Mesenchymal stem cell (in vitro differentiated cells and primary cell): ENCODE results near the gene NIBAN1.
"Not testable (repeated sequence)": the region's sequence is repeated elsewhere in the genome, so short reads cannot be mapped to it uniquely, and the experiment has no call there.

Experiments used
- DNase-seq: peaks from one replicate; pipeline ENCODE4 v3.0.0-alpha.2; 2013
- H2AFZ ChIP-seq: one replicate; pipeline ENCODE4 v1.6.1; 2013; ENCODE audit warnings: low read depth, mild to moderate bottlenecking, control low read depth, inconsistent platforms, low read length, moderate library complexity
- H2AK5ac ChIP-seq: 2 replicates; pipeline ENCODE4 v1.6.1; 2013; ENCODE audit warnings: low read length, moderate library complexity, mild to moderate bottlenecking, inconsistent platforms; ENCODE audit not compliant: severe bottlenecking
- H2BK120ac ChIP-seq: one replicate; pipeline ENCODE4 v1.6.1; 2013; ENCODE audit warnings: low read depth, mild to moderate bottlenecking, inconsistent platforms, low read length, moderate library complexity
- H2BK12ac ChIP-seq, 2 experiments: one replicate each; pipeline ENCODE4 v1.6.1; 2013; ENCODE audit warnings: inconsistent platforms in 2 of 2, low read length in 2 of 2, mild to moderate bottlenecking in 2 of 2, moderate library complexity in 2 of 2, control low read depth in 1 of 2
- H2BK15ac ChIP-seq: one replicate; pipeline ENCODE4 v1.6.1; 2013; ENCODE audit warnings: mild to moderate bottlenecking, low read depth, inconsistent platforms; ENCODE audit not compliant: poor library complexity, severe bottlenecking
- H2BK5ac ChIP-seq: 2 replicates; pipeline ENCODE4 v1.6.1; 2013; ENCODE audit warnings: low read depth, mild to moderate bottlenecking, low read length, control low read depth, inconsistent platforms; ENCODE audit not compliant: poor library complexity, severe bottlenecking
- H3K14ac ChIP-seq, 2 experiments: one replicate each; pipeline ENCODE4 v1.6.1; 2013; ENCODE audit warnings: inconsistent platforms in 2 of 2, low read length in 2 of 2, control low read depth in 1 of 2, mild to moderate bottlenecking in 1 of 2, moderate library complexity in 1 of 2
- H3K18ac ChIP-seq, 2 experiments: one replicate each; pipeline ENCODE4 v1.6.1; 2013; ENCODE audit warnings: inconsistent platforms in 2 of 2, low read length in 2 of 2, control low read depth in 1 of 2, low read depth in 1 of 2, mild to moderate bottlenecking in 1 of 2
- H3K23ac ChIP-seq, 2 experiments: one replicate each; pipeline ENCODE4 v1.6.1; 2013; ENCODE audit warnings: inconsistent platforms in 2 of 2, low read length in 2 of 2, mild to moderate bottlenecking in 2 of 2, moderate library complexity in 2 of 2, control low read depth in 1 of 2
- H3K27ac ChIP-seq: 2 replicates; pipeline ENCODE4 v1.5.1; 2013; ENCODE audit warnings: mild to moderate bottlenecking, moderate library complexity, low read length, control low read depth, inconsistent platforms; ENCODE audit not compliant: poor library complexity, severe bottlenecking
- H3K27me3 ChIP-seq, 2 experiments: 2 replicates each; pipeline versions ENCODE4 v1.6.1 to v1.7.0; 2013; ENCODE audit warnings: low read length in 2 of 2, mild to moderate bottlenecking in 2 of 2, moderate library complexity in 2 of 2, control low read depth in 1 of 2, inconsistent platforms in 1 of 2; ENCODE audit not compliant: control insufficient read depth in 1 of 2, insufficient read depth in 1 of 2
- H3K36me3 ChIP-seq, 2 experiments: 2 replicates each; pipeline versions ENCODE4 v1.6.1 to v1.7.0; 2013; ENCODE audit warnings: low read length in 2 of 2, control low read depth in 1 of 2, inconsistent platforms in 1 of 2, low read depth in 1 of 2, mild to moderate bottlenecking in 1 of 2; ENCODE audit not compliant: insufficient read depth in 2 of 2, control insufficient read depth in 1 of 2
- H3K4ac ChIP-seq, 2 experiments: one replicate each; pipeline ENCODE4 v1.6.1; 2013; ENCODE audit warnings: inconsistent platforms in 2 of 2, low read length in 2 of 2, mild to moderate bottlenecking in 2 of 2, moderate library complexity in 2 of 2, control low read depth in 1 of 2, low read depth in 1 of 2
- H3K4me1 ChIP-seq: 2 replicates; pipeline ENCODE4 v1.6.1; 2013; ENCODE audit warnings: low read depth, low read length, control low read depth; ENCODE audit not compliant: control insufficient read depth, insufficient read depth
- H3K4me2 ChIP-seq: 2 replicates; pipeline ENCODE4 v1.6.1; 2013; ENCODE audit warnings: low read length, mild to moderate bottlenecking, inconsistent platforms; ENCODE audit not compliant: poor library complexity, severe bottlenecking
- H3K4me3 ChIP-seq, 2 experiments: 2 replicates each; pipeline versions ENCODE4 v1.5.1 to v1.7.0; 2013; ENCODE audit warnings: low read length in 2 of 2, mild to moderate bottlenecking in 2 of 2, control low read depth in 1 of 2, low read depth in 1 of 2; ENCODE audit not compliant: insufficient read depth in 1 of 2
- H3K79me1 ChIP-seq: replicated peaks from 2 replicates; pipeline ENCODE4 v1.6.1; 2013; ENCODE audit warnings: mild to moderate bottlenecking, control low read depth, low read length, inconsistent platforms; ENCODE audit not compliant: poor library complexity, severe bottlenecking
- H3K9ac ChIP-seq: 2 replicates; pipeline ENCODE4 v1.7.0; 2013; ENCODE audit warnings: mild to moderate bottlenecking, low read length, moderate library complexity
- H3K9me3 ChIP-seq: 2 replicates; pipeline ENCODE4 v1.7.0; 2013; ENCODE audit warnings: mild to moderate bottlenecking, low read length; ENCODE audit not compliant: control insufficient read depth
- H4K8ac ChIP-seq: one replicate; pipeline ENCODE4 v1.6.1; 2013; ENCODE audit warnings: inconsistent platforms, mild to moderate bottlenecking, low read length, moderate library complexity
- H4K91ac ChIP-seq: one replicate; pipeline ENCODE4 v1.6.1; 2013; ENCODE audit warnings: mild to moderate bottlenecking, low read length, inconsistent platforms
- WGBS: methylation state at CpG from one replicate; pipeline ENCODE4 v1.1.7; 2013; ENCODE audit warnings: mixed read lengths; 5-methylcytosine and 5-hydroxymethylcytosine counted together

Gene NIBAN1

DNA sequence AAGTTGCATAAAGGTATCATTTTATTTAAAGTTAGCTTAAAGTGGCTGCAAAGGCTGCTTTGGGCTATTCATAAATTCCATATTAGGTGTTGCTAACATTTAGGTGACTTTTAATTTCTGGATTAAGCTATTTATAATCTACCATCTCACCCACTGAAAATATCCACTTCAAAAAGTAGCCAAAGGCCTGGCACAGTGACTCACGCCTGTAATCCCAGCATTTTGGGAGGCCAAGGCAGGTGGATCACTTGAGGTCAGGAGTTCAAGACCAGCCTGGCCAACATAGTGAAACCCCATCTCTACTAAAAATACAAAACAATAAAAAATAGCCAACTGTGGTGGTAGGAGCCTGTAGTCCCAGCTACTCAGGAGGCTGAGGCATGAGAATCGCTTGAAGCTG lies 16.4 kb downstream of the NIBAN1 start:
- not testable (repeated sequence) for H3K4me2 ChIP-seq, H3K4me1 ChIP-seq, H2BK120ac ChIP-seq, H3K4ac ChIP-seq, H3K79me1 ChIP-seq, H3K4me3 ChIP-seq, H3K23ac ChIP-seq, H2AK5ac ChIP-seq, H2BK5ac ChIP-seq, H2AFZ ChIP-seq, H3K9ac ChIP-seq, H3K9me3 ChIP-seq, H3K14ac ChIP-seq, H4K91ac ChIP-seq, H4K8ac ChIP-seq, H3K27ac ChIP-seq, H2BK12ac ChIP-seq, H3K18ac ChIP-seq, H2BK15ac ChIP-seq, H3K27me3 ChIP-seq, DNase-seq
- H3K36me3 ChIP-seq = peaks cover 0 to 24% of the 10 kb centered on the region in 2 experiments
- 87% methylated on average over 1 of the region's 2 CpGs for WGBS

DNA sequence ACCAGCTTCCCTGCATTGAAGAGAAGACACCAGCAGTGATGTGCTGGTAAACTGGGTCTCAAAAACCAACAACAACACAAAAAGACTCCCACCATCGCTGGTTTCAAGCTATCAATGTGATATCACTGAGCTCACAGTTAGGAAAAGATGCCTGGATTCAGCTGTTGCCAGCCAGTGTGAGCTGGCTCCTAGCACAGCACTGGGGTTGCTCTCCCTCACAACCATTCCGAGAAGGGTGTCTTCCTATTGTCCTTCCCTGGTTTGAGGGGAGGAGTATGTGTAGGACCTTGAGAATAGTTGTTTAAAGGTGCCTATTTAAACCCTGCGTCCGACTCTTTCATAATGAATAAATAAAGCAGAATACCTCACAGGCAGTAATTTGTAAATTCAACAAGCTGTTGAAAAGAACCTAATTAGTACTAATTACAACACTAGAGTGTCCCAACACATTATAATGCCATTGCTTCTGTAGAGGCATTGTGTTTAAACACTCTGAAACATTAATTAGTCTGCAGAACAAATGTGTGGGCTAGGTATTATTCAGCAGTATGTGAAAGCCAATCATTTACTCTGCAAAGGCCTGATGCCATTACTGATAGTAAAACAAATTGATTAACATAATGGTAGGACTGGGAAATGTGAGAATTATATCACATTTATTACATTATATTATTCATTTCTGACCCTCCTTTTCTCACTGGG lies 17.2 kb downstream of the NIBAN1 start:
- no peak overlapping the region for H2BK12ac ChIP-seq
- H3K36me3 ChIP-seq = peaks cover 0 to 24% of the 10 kb centered on the region in 2 experiments
- no peak overlapping the region for H2BK120ac ChIP-seq
- no peak for DNase-seq
- H3K79me1 ChIP-seq = no peaks in the 10 kb centered on the region
- no peak overlapping the region for H2AFZ ChIP-seq
- no peaks in the 10 kb centered on the region for H3K4me1 ChIP-seq
- no peak overlapping the region for H2BK5ac ChIP-seq
- H3K18ac ChIP-seq = peak overlapping the region in 1 of 2 experiments; percentile 86
- H3K14ac ChIP-seq = no peak overlapping the region
- H4K91ac ChIP-seq = no peak overlapping the region
- H3K23ac ChIP-seq = no peak overlapping the region
- H3K9ac ChIP-seq = no peak overlapping the region
- H3K4me2 ChIP-seq = no peak overlapping the region
- peak overlapping the region; percentile 54 for H4K8ac ChIP-seq
- no peaks in the 10 kb centered on the region for H3K27me3 ChIP-seq
- H3K4me3 ChIP-seq = no peak overlapping the region
- no peak overlapping the region for H3K4ac ChIP-seq
- WGBS = 100% methylated on average over 2 of the region's 4 CpGs
- no peaks in the 10 kb centered on the region for H3K9me3 ChIP-seq
- H3K27ac ChIP-seq = no peak overlapping the region
- no peak overlapping the region for H2AK5ac ChIP-seq
- H2BK15ac ChIP-seq = no peak overlapping the region

DNA sequence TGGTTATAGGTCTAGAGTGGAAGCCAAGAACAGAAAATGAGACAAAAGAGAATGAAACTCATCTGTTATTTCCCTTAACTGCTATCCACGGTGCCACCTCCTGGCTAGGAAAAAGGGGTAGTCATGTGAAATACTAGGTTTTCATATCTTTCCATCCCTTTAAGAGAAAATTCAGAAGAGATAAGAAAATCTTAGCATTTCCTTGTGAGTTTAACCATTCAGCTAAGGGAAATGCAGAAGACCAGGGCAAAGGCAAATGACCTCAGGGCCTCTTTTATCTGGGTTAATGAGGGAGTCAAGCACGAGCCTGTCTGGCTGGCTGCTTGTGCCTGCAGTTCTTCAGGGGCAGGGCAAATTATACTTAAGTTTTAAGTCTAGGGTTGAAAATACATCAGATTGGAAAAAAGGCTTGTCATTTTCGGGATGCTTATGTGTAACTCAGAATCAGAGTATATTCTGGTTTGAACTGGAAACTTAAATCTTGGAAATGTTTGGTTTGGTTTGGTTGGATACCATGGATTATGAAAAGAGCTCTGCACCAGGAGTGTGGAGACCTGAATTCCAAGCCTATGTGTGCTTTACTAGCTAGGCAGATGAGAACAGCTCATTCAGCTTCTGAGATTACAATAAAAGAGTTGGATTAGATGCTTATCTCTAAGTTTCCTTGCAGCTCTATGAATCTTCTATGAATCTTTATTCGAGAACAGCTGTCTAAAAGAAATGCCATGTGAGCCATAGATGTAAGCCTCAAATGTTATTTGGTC lies 19.9 kb downstream of the NIBAN1 start:
- Histone ChIP-seq H4K91ac (no peak overlapping the region), H3K27me3 (no peaks in the 10 kb centered on the region), H3K4me2 (no peak overlapping the region), H3K9me3 (no peaks in the 10 kb centered on the region), H2BK15ac (no peak overlapping the region), H3K23ac (no peak overlapping the region), H2BK12ac (no peak overlapping the region), H3K27ac (peak overlapping the region; percentile 13), H3K4me3 (peak overlapping the region in 1 of 2 experiments; percentile 8), H3K9ac (peak overlapping the region; percentile 81), H2AFZ (no peak overlapping the region), H3K18ac (no peak overlapping the region), H4K8ac (no peak overlapping the region), H2AK5ac (no peak overlapping the region), H2BK120ac (no peak overlapping the region), H3K4me1 (no peaks in the 10 kb centered on the region), H3K36me3 (peaks cover 0 to 29% of the 10 kb centered on the region in 2 experiments), H3K14ac (no peak overlapping the region), H3K79me1 (no peaks in the 10 kb centered on the region), H3K4ac (no peak overlapping the region), H2BK5ac (no peak overlapping the region)
- peak; percentile 31 for DNase-seq
- WGBS = 29% methylated on average over 2 of the region's 4 CpGs

DNA sequence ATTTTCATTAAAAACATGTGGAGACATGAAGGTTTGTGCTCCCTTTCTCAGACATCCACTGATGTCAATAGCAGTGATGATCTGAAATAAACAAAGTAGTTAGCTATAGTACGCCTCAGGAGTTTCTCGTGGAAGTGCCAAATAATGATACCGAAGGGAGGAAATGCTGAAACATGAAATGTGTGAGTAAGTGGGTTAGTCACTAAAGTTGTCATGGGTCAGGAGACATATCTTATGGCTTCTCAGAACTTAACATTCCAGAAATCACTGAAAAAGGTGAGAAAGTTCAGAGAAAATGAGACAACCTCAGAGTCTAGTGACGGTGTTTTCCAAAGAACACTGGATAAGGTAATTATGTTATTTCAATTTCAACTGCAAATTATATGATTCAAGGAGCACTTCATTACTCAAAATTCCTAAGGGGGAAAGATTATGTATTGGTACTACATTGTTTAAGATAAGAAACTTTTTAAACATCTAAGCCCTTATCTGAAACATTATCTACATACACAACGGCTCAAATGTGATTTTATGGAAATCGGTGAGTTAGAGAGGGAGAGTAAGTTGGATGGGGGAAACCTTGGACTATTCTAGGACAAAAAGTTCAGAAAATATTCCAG lies 20.6 kb downstream of the NIBAN1 start:
- H2AK5ac ChIP-seq = no peak overlapping the region
- H3K4me2 ChIP-seq = no peak overlapping the region
- no peak overlapping the region for H4K8ac ChIP-seq
- peaks cover 0 to 29% of the 10 kb centered on the region in 2 experiments for H3K36me3 ChIP-seq
- no peaks in the 10 kb centered on the region for H3K27me3 ChIP-seq
- no peak overlapping the region for H3K18ac ChIP-seq
- H3K4me3 ChIP-seq = peak overlapping the region in 1 of 2 experiments; percentile 8
- H3K4me1 ChIP-seq = no peaks in the 10 kb centered on the region
- H3K27ac ChIP-seq = peak overlapping the region; percentile 13
- no peak overlapping the region for H3K4ac ChIP-seq
- peak overlapping the region; percentile 81 for H3K9ac ChIP-seq
- H2BK15ac ChIP-seq = no peak overlapping the region
- DNase-seq = peak; percentile 49
- no peak overlapping the region for H4K91ac ChIP-seq
- no peak overlapping the region for H2BK5ac ChIP-seq
- no peak overlapping the region for H3K14ac ChIP-seq
- no peak overlapping the region for H2BK12ac ChIP-seq
- H3K79me1 ChIP-seq = no peaks in the 10 kb centered on the region
- H3K23ac ChIP-seq = no peak overlapping the region
- WGBS = 23% methylated on average over 5 of the region's 6 CpGs
- no peak overlapping the region for H2AFZ ChIP-seq
- no peak overlapping the region for H2BK120ac ChIP-seq
- no peaks in the 10 kb centered on the region for H3K9me3 ChIP-seq
